ENCODE data around the gene KLHDC7A.
"Not testable (repeated sequence)": the region's sequence is repeated elsewhere in the genome, so short reads cannot be mapped to it uniquely, and the experiment has no call there.

KLHDC7A gene
- total RNA-seq: 0 to 0.07 reads per million in 2 donors

GRCh38 chr1:18480315-18481189 is at the start of gene KLHDC7A:
Gene KLHDC7A (plus strand): TSS chr1:18480930. CDS start chr1:18480982, 52 bp downstream.
- DNase-seq: no peak

- no peak for DNase-seq
These were observed 46.7 kb upstream of the KLHDC7A start for GRCh38 chr1:18434041-18434440.

- no peak for DNase-seq
These were observed 40.1 kb upstream of the KLHDC7A start for GRCh38 chr1:18440385-18441226.

GRCh38 chr1:18443587-18444520 is 36.9 kb upstream of the KLHDC7A start:
- DNase-seq: no peak

GRCh38 chr1:18444563-18444962 is 36.2 kb upstream of the KLHDC7A start:
- DNase-seq: no peak

GRCh38 chr1:18446751-18447150 is 34.0 kb upstream of the KLHDC7A start:
- DNase-seq: no peak

- DNase-seq: no peak
These were observed 33.1 kb upstream of the KLHDC7A start for GRCh38 chr1:18447509-18448220.

GRCh38 chr1:18448889-18449288 is 31.8 kb upstream of the KLHDC7A start:
- no peak for DNase-seq

- peak in 1 of 5 experiments; percentile 17 for DNase-seq
These were observed 28.2 kb upstream of the KLHDC7A start for GRCh38 chr1:18452550-18452949.

- no peak for DNase-seq
These were observed 22.3 kb upstream of the KLHDC7A start for GRCh38 chr1:18458133-18459092.

- no peak for DNase-seq
These were observed 19.1 kb upstream of the KLHDC7A start for GRCh38 chr1:18461656-18462055.

GRCh38 chr1:18462517-18462916 is 18.2 kb upstream of the KLHDC7A start:
- DNase-seq: not testable (repeated sequence)

GRCh38 chr1:18463063-18463462 is 17.7 kb upstream of the KLHDC7A start:
- no peak for DNase-seq

- DNase-seq: no peak
These were observed 16.6 kb upstream of the KLHDC7A start for GRCh38 chr1:18463984-18464664.

GRCh38 chr1:18464665-18465050 is 16.1 kb upstream of the KLHDC7A start:
- no peak for DNase-seq

GRCh38 chr1:18466676-18467075 is 14.1 kb upstream of the KLHDC7A start:
- no peak for DNase-seq

GRCh38 chr1:18468570-18468969 is 12.2 kb upstream of the KLHDC7A start:
- no peak for DNase-seq

GRCh38 chr1:18469514-18469913 is 11.2 kb upstream of the KLHDC7A start:
- no peak for DNase-seq

- DNase-seq: no peak
These were observed 9.9 kb upstream of the KLHDC7A start for GRCh38 chr1:18470671-18471355.
